Left ventricle myocardium inferior (tissue), 1 donor: ENCODE measurements around the gene PNLDC1. TPM values are rescaled to one million over a fixed set of nuclear protein-coding genes. Genes with fewer than 3 reads are reported as not detected.
"Not testable (repeated sequence)": the region's sequence is repeated elsewhere in the genome, so short reads cannot be mapped to it uniquely, and the experiment has no call there.

Source experiments
- DNase-seq: peaks from one replicate; pipeline ENCODE4 v3.0.0-alpha.2; 2020
- H3K27ac ChIP-seq: fragments of 200-600 bp; replicated peaks from 2 replicates; pipeline ENCODE4 v1.8.0; 2021
- H3K27me3 ChIP-seq: fragments of 200-600 bp; 2 replicates; pipeline ENCODE4 v1.8.0; 2021; ENCODE audit warnings: low read depth
- H3K36me3 ChIP-seq: fragments of 200-600 bp; 2 replicates; pipeline ENCODE4 v1.8.0; 2021
- H3K4me1 ChIP-seq: fragments of 200-600 bp; 2 replicates; pipeline ENCODE4 v1.8.0; 2021
- H3K4me3 ChIP-seq: fragments of 200-600 bp; 2 replicates; pipeline ENCODE4 v1.8.0; 2021; ENCODE audit warnings: mild to moderate bottlenecking, moderate library complexity
- H3K9me3 ChIP-seq: fragments of 200-600 bp; replicated peaks from 2 replicates; pipeline ENCODE4 v1.8.0; 2021
- CTCF ChIP-seq: fragments of 200-600 bp; IDR thresholded peaks from 2 replicates; pipeline ENCODE4 v1.8.0; 2021; ENCODE audit warnings: antibody characterized with exemption, mild to moderate bottlenecking, borderline replicate concordance
- intact Hi-C: fragments of 100-400 bp; cut with micrococcal nuclease; formaldehyde crosslinking; loops from one replicate; pipeline ENCODE4 v1.11.0; 2022
- total RNA-seq: library from RNA; stranded (reverse); fragmentation: NEBNext Ultra II Directional; extraction: Animal tissue kit (Norgen Biotek cat#: 25700); gene quantifications from one replicate; pipeline ENCODE4 v1.2.1, GENCODE V29; 2021
- donor health status: DM: no; HTN: yes; CAD: no; lungs with severe emphysema.

PNLDC1 gene
- total RNA-seq, 1 donor from 2014 or later: 0.33 TPM

GRCh38 chr6:159819098-159819497 lies 19.0 kb downstream of the PNLDC1 start:
- intact Hi-C loops: no loop called here
- H3K4me1 ChIP-seq: no peaks in the 10 kb centered on the region
- H3K27ac ChIP-seq: no peak overlapping the region
- H3K4me3 ChIP-seq: no peak overlapping the region
- no peak for TF ChIP-seq CTCF
- H3K9me3 ChIP-seq: no peaks in the 10 kb centered on the region
- peaks cover 7% of the 10 kb centered on the region for H3K27me3 ChIP-seq
- no peak for DNase-seq
- no peaks in the 10 kb centered on the region for H3K36me3 ChIP-seq

GRCh38 chr6:159819932-159820640 lies 20.0 kb downstream of the PNLDC1 start:
- H3K4me3 ChIP-seq: no peak overlapping the region
- intact Hi-C loops: no loop called here
- no peaks in the 10 kb centered on the region for H3K9me3 ChIP-seq
- H3K4me1 ChIP-seq: no peaks in the 10 kb centered on the region
- no peak overlapping the region for H3K27ac ChIP-seq
- DNase-seq: no peak
- no peak for TF ChIP-seq CTCF
- peaks cover 7% of the 10 kb centered on the region for H3K27me3 ChIP-seq
- no peaks in the 10 kb centered on the region for H3K36me3 ChIP-seq

GRCh38 chr6:159821122-159821521 lies 21.0 kb downstream of the PNLDC1 start:
- no peaks in the 10 kb centered on the region for H3K36me3 ChIP-seq
- intact Hi-C loops: no loop called here
- no peaks in the 10 kb centered on the region for H3K9me3 ChIP-seq
- no peak for TF ChIP-seq CTCF
- no peaks in the 10 kb centered on the region for H3K4me1 ChIP-seq
- H3K27ac ChIP-seq: no peak overlapping the region
- no peak for DNase-seq
- peaks cover 7% of the 10 kb centered on the region for H3K27me3 ChIP-seq
- no peak overlapping the region for H3K4me3 ChIP-seq

- no peak for TF ChIP-seq CTCF
- Histone ChIP-seq H3K27me3 (peaks cover 7% of the 10 kb centered on the region), H3K4me3 (no peak overlapping the region), H3K27ac (no peak overlapping the region), H3K9me3 (no peaks in the 10 kb centered on the region), H3K4me1 (no peaks in the 10 kb centered on the region), H3K36me3 (no peaks in the 10 kb centered on the region)
- no peak for DNase-seq
- intact Hi-C loops: no loop called here
Observed at GRCh38 chr6:159821726-159822125, 21.6 kb downstream of the PNLDC1 start.

- peaks cover 7% of the 10 kb centered on the region for H3K27me3 ChIP-seq
- no peak overlapping the region for H3K27ac ChIP-seq
- no peak overlapping the region for H3K4me3 ChIP-seq
- TF ChIP-seq CTCF: no peak
- intact Hi-C loops: no loop called here
- H3K9me3 ChIP-seq: no peaks in the 10 kb centered on the region
- H3K36me3 ChIP-seq: no peaks in the 10 kb centered on the region
- DNase-seq: no peak
- no peaks in the 10 kb centered on the region for H3K4me1 ChIP-seq
Observed at GRCh38 chr6:159823953-159824352, 23.9 kb downstream of the PNLDC1 start.

- H3K9me3 ChIP-seq, H3K4me1 ChIP-seq, intact Hi-C loops, H3K36me3 ChIP-seq, H3K4me3 ChIP-seq, DNase-seq, H3K27ac ChIP-seq: not testable (repeated sequence)
- H3K27me3 ChIP-seq: peaks cover 13% of the 10 kb centered on the region
Observed at GRCh38 chr6:159824690-159825089, 24.6 kb downstream of the PNLDC1 start.
